Esophagus muscularis mucosa (tissue), 4 donors: ENCODE measurements around the gene ACVR1. TPM values are rescaled to one million over a fixed set of nuclear protein-coding genes. Genes with fewer than 3 reads are reported as not detected.

ENCODE experiments used
- DNase-seq: peaks from one replicate; pipeline ENCODE4 v3.0.0-alpha.2; 2017; ENCODE audit errors: extremely low spot score
- H3K27ac ChIP-seq, 4 donors: fragments of 200-600 bp; sonication (generic); replicated peaks in 1 of 4; 1 replicate in 3 of 4; 2 replicates in 1 of 4; pipeline ENCODE4 v1.5.1; 2016 to 2019; ENCODE audit warnings: mild to moderate bottlenecking in 1 of 4
- H3K27me3 ChIP-seq, 4 donors: fragments of 200-600 bp; sonication (generic); one replicate each; pipeline versions ENCODE4 v1.5.1 to v1.6.0; 2016 to 2019
- H3K36me3 ChIP-seq, 4 donors: fragments of 200-600 bp; sonication (generic); one replicate each; pipeline ENCODE4 v1.5.1; 2016 to 2019
- H3K4me1 ChIP-seq, 4 donors: fragments of 200-600 bp; sonication (generic); one replicate each; pipeline ENCODE4 v1.5.1; 2016 to 2019
- H3K4me3 ChIP-seq, 4 donors: fragments of 200-600 bp; sonication (generic); 1 replicate in 2 of 4; 2 replicates in 2 of 4; pipeline ENCODE4 v1.5.1; 2016 to 2019; ENCODE audit warnings: mild to moderate bottlenecking in 4 of 4, moderate library complexity in 1 of 4
- H3K9me3 ChIP-seq, 4 donors: fragments of 200-600 bp; sonication (generic); 1 replicate in 3 of 4; 2 replicates in 1 of 4; pipeline ENCODE4 v1.5.1; 2016 to 2019
- EP300 ChIP-seq: sonication (generic); formaldehyde crosslinking; IDR thresholded peaks from one replicate; pipeline ENCODE4 v1.6.1; 2017; ENCODE audit warnings: antibody characterized with exemption
- POLR2A ChIP-seq: fragments of 450-650 bp; IDR thresholded peaks from one replicate; pipeline ENCODE4 v1.6.1; 2017; ENCODE audit warnings: antibody characterized with exemption, moderate library complexity, mild to moderate bottlenecking, low read depth
- POLR2AphosphoS5 ChIP-seq, 2 donors: sonication (generic); formaldehyde crosslinking; IDR thresholded peaks; one replicate each; pipeline ENCODE4 v1.6.1; 2017; ENCODE audit warnings: antibody characterized with exemption in 2 of 2
- WGBS: methylation state at CpG from one replicate; pipeline ENCODE4 v1.1.5; 2018; 5-methylcytosine and 5-hydroxymethylcytosine counted together
- intact Hi-C: fragments of 100-400 bp; cut with DNase I; formaldehyde crosslinking; loops from one replicate; pipeline ENCODE4 v1.15.1; 2023
- total RNA-seq, 4 donors: library from RNA; depleted of rRNA; stranded (reverse); fragments of >200 nt; gene quantifications; one replicate each; pipeline versions ENCODE4 v1.1.0 to v1.2.1, GENCODE V29; 2016
- TF ChIP-seq, protein P1 (sequence below), 3 experiments: fragments of 200-600 bp in 2 of 3; fragments of 450-650 bp in 1 of 3; sonication (generic) in 2 of 3; IDR thresholded peaks; one replicate each; pipeline ENCODE4 v1.5.1; 2017 to 2019; ENCODE audit warnings: antibody characterized with exemption in 3 of 3, mild to moderate bottlenecking in 2 of 3, moderate library complexity in 1 of 3

The ACVR1 gene
- total RNA-seq, 4 donors from 2014 or later, result 25.2 to 39.1 (median 32.3) TPM

DNA sequence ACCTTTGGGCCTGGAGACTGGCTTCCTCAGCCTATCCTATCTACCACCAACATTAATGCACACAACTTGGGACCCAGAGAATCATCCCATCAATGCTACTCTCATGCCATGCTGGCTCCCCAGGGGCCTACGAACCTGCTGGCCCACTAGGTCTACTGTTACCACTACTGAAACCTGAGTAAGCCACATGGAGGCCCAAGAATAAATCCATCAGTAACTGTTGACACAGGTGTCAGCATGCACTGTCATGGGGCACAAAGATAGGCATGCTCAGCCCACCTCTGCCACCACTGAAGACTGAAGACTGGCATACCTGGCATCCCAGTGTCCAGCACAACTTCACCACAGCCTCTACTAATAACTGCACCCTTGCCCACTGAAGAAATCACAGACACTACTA lies 176.3 kb downstream of the ACVR1 start:
- Histone ChIP-seq H3K27me3 (no peaks in the 10 kb centered on the region), H3K9me3 (peaks cover 0 to 33% (median 26%) of the 10 kb centered on the region in 4 donors), H3K4me3 (no peak overlapping the region), H3K4me1 (no peaks in the 10 kb centered on the region), H3K27ac (no peak overlapping the region), H3K36me3 (no peaks in the 10 kb centered on the region)
- no peak for DNase-seq
- TF ChIP-seq, protein P1, sequence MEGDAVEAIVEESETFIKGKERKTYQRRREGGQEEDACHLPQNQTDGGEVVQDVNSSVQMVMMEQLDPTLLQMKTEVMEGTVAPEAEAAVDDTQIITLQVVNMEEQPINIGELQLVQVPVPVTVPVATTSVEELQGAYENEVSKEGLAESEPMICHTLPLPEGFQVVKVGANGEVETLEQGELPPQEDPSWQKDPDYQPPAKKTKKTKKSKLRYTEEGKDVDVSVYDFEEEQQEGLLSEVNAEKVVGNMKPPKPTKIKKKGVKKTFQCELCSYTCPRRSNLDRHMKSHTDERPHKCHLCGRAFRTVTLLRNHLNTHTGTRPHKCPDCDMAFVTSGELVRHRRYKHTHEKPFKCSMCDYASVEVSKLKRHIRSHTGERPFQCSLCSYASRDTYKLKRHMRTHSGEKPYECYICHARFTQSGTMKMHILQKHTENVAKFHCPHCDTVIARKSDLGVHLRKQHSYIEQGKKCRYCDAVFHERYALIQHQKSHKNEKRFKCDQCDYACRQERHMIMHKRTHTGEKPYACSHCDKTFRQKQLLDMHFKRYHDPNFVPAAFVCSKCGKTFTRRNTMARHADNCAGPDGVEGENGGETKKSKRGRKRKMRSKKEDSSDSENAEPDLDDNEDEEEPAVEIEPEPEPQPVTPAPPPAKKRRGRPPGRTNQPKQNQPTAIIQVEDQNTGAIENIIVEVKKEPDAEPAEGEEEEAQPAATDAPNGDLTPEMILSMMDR (IDR thresholded peaks at IDR 0.05), result no peak
- TF ChIP-seq POLR2A, result no peak
- TF ChIP-seq POLR2AphosphoS5 (IDR thresholded peaks at IDR 0.05), result no peak
- TF ChIP-seq EP300, result no peak
- intact Hi-C loops, result no loop called here
- 92% methylated on average over 1 of the region's 1 CpG for WGBS

DNA sequence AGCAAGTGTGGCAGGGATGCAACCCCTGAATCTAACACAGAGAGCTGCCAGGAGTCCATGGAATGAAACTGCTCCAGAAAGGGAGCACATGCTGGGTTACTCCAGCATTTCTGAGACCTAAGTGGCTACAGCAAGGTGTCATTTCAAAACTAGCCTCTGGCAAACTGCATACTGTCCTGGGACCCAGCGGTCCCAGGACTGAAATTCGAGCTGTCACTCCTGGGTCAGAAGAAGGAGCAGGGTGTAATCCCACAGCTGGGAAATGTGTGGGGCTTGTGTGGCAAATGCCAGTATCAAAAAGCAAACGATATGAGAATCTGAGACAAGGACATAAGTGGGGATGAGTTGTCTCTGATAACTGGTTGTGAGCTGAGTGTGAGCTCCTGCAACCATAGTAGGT lies 177.1 kb downstream of the ACVR1 start:
- Histone ChIP-seq H3K9me3 (peaks cover 0 to 25% (median 21%) of the 10 kb centered on the region in 4 donors), H3K4me1 (no peaks in the 10 kb centered on the region), H3K27ac (no peak overlapping the region), H3K27me3 (no peaks in the 10 kb centered on the region), H3K4me3 (no peak overlapping the region), H3K36me3 (no peaks in the 10 kb centered on the region)
- no peak for DNase-seq
- whole genome bisulfite sequencing, result 88% methylated on average over 3 of the region's 3 CpGs
- TF ChIP-seq, protein P1 (IDR thresholded peaks at IDR 0.05), result no peak
- TF ChIP-seq POLR2A (no peak), POLR2AphosphoS5 (IDR thresholded peaks at IDR 0.05) (no peak), EP300 (no peak)
- intact Hi-C loops, result no loop called here

DNA sequence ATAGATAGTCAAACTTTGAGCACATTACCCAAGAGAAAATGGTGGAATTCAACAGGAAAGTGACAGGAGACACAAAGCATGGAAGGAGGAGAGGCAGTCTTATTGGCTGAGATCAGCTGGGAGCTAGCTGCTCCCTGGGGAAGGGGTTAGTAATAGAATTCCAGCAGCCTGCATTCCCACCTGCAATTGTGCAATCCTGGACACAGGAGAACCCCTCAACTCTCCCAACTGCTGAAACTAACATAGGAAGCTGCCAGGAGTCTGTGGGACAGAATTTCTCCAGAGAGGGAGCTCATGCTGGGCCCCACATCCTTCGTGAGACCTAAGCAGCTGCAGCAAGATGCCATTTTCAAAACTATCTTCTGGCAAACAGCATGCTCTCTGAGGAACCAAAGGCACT lies 177.7 kb downstream of the ACVR1 start:
- no peaks in the 10 kb centered on the region for H3K4me1 ChIP-seq
- peaks cover 0 to 19% (median 17%) of the 10 kb centered on the region in 4 donors for H3K9me3 ChIP-seq
- intact Hi-C loops, result no loop called here
- no peak overlapping the region for H3K27ac ChIP-seq
- H3K4me3 ChIP-seq, result no peak overlapping the region
- WGBS, result 83% methylated on average over 1 of the region's 1 CpG
- no peak for DNase-seq
- no peaks in the 10 kb centered on the region for H3K27me3 ChIP-seq
- no peaks in the 10 kb centered on the region for H3K36me3 ChIP-seq
- TF ChIP-seq POLR2AphosphoS5 (IDR thresholded peaks at IDR 0.05) (no peak), POLR2A (no peak), EP300 (no peak)
- TF ChIP-seq, protein P1 (IDR thresholded peaks at IDR 0.05), result no peak

DNA sequence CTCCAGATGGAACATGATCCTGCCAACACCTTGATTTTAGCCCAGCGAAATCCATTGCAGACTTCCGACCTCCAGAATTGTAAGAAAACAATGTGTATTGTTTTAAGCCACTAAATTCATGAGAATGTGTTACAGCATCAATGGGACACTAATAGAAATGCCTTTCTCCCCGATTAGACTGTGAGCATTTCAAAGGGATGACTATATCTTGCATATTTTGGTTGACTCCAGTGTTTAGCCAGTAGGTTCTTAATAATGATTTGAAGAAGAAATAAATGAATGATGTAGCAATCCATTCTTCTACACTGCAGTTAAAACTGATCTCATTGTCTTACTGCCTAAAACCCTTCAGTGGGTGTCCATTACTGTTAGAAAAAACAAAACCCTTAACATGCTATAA lies 180.1 kb downstream of the ACVR1 start:
- Histone ChIP-seq H3K27ac (no peak overlapping the region), H3K4me1 (no peaks in the 10 kb centered on the region), H3K9me3 (peaks cover 0 to 11% (median 6%) of the 10 kb centered on the region in 4 donors), H3K4me3 (no peak overlapping the region), H3K36me3 (no peaks in the 10 kb centered on the region), H3K27me3 (no peaks in the 10 kb centered on the region)
- TF ChIP-seq, protein P1 (IDR thresholded peaks at IDR 0.05), result no peak
- TF ChIP-seq EP300 (no peak), POLR2A (no peak), POLR2AphosphoS5 (IDR thresholded peaks at IDR 0.05) (no peak)
- no peak for DNase-seq
- 66% methylated on average over 3 of the region's 3 CpGs for WGBS
- intact Hi-C loops, result no loop called here

DNA sequence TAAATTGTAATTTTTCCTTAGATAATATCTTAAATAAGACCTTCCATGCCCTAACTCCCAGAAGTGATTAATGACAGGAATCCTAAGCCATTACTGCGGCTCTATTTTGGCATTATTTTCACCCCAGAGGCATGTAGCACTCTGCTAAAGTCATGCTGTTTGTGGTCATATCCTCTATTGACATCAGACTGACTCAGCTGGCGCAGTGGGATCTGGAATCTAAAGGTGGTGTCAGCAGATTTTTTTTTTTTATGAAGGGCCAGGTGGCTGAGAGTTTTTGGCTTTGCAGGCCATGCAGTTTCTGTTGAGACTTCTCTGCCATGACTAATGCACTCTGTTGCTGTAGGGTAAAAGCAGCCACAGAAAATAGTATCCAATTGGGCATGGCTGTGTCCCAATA lies 183.4 kb downstream of the ACVR1 start:
- 71% methylated on average over 2 of the region's 2 CpGs for WGBS
- TF ChIP-seq EP300, result no peak
- TF ChIP-seq, protein P1 (IDR thresholded peaks at IDR 0.05), result no peak
- TF ChIP-seq POLR2A, result no peak

More for the DNA sequence above, 183.4 kb downstream of the ACVR1 start:
- Histone ChIP-seq H3K27ac (no peak overlapping the region), H3K27me3 (no peaks in the 10 kb centered on the region), H3K36me3 (no peaks in the 10 kb centered on the region), H3K4me3 (no peak overlapping the region), H3K4me1 (no peaks in the 10 kb centered on the region), H3K9me3 (no peaks in the 10 kb centered on the region)
- intact Hi-C loops, result no loop called here
- no peak for DNase-seq
